RWPE1 (cell line): ENCODE measurements around the gene TYMP.

ENCODE experiments used
- CTCF ChIA-PET: fragments of 350-600 bp; sonication (Branson Sonifier 250); formaldehyde crosslinking; extraction: SDS; loops from one replicate; lab custom pipeline; 2021; lab: Yijun Ruan, JAX
- POLR2A ChIA-PET: fragments of 400-600 bp; formaldehyde crosslinking; extraction: SDS; loops from one replicate; lab custom pipeline; 2020; ENCODE audit warnings: antibody characterized with exemption; ENCODE audit not compliant: low non-redundant PET; lab: Yijun Ruan, JAX
- DNase-seq: peaks from one replicate; pipeline ENCODE4 v3.0.0; 2012; ENCODE audit warnings: low spot score
- H3K27ac ChIP-seq: fragments of 450-650 bp; 2 replicates; pipeline ENCODE4 v1.5.1; 2017
- TF ChIP-seq, protein P1 (sequence below): fragments of 450-650 bp; conservative IDR thresholded peaks from 2 replicates; pipeline ENCODE4 v1.5.1; 2017; ENCODE audit warnings: low read depth, mild to moderate bottlenecking

The TYMP gene

DNA sequence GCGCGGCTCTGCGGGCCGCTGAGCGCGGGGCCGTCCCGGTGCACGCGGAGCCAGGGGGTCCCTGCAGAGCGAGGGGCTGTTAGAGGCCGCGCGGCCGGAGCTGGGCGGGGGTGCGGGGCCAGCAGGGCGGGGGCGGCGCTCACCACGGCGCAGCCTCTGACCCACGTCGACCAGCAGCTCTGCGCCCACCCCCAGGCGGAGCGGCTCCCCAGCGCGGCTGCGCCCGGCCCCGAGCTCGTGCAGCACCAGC, 4.0 kb downstream of the TYMP start:
- TF ChIP-seq, protein P1, sequence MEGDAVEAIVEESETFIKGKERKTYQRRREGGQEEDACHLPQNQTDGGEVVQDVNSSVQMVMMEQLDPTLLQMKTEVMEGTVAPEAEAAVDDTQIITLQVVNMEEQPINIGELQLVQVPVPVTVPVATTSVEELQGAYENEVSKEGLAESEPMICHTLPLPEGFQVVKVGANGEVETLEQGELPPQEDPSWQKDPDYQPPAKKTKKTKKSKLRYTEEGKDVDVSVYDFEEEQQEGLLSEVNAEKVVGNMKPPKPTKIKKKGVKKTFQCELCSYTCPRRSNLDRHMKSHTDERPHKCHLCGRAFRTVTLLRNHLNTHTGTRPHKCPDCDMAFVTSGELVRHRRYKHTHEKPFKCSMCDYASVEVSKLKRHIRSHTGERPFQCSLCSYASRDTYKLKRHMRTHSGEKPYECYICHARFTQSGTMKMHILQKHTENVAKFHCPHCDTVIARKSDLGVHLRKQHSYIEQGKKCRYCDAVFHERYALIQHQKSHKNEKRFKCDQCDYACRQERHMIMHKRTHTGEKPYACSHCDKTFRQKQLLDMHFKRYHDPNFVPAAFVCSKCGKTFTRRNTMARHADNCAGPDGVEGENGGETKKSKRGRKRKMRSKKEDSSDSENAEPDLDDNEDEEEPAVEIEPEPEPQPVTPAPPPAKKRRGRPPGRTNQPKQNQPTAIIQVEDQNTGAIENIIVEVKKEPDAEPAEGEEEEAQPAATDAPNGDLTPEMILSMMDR, result no peak
- H3K27ac ChIP-seq, result peak overlapping the region; percentile 97
- no peak for DNase-seq
- ChIA-PET POLR2A (interaction anchor here (0.6 to 1.5 kb wide), 3 partner anchors 18 to 171 kb away, joined by 3 to 7 read pairs (median 5); partner anchors contain the start of genes LMF2, NCAPH2 and SYCE3), CTCF (interaction anchor here (0.5 to 1.4 kb wide), 7 partner anchors 19 to 95 kb away, joined by 3 to 5 read pairs (median 3); partner anchors contain the start of gene SYCE3)

DNA sequence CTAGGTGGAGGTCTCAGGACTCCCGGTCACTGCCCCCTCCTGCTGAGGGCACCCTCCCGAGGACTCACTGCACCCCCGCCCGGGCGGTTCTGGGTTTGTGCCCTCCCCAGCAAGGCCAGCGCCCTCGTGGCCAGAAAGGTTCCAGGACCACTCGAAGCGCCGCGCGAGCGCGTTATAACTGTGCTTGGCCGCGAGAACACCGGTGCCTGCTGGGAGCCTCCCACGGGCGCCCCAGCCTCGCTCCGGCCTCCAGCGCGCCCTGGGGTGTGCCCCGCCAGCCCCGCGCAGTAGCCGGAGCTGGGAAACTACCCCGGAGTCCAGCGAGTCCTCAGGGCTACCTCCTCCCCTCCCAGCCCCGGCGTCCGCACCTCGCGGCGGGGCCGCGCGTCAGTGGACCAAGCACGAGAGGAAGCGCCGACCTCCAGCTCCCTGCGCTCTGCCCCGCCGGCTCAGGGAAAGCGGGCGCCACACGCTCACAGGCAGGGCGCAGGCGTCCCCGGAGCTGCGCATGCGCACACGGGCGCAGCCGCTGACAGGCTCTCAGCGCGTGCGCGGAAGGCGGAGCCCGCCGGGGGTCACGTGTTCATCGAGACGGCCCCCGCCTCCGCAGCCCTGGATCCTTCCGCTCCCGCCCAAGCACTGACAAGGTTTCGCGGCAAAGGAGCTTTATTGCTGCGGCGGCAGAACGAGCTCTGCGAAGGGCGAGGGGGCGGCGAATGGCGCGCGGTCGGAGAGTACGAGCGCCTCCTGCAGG, 4.5 kb downstream of the TYMP start, which contains the start of gene SCO2:
TSS of gene SCO2 (minus strand) at position 495 of the 754 bp plus-strand sequence. CDS start 1,187 bp downstream, outside the sequence.
- peak; percentile 95 for DNase-seq
- peak within 1 kb of the TSS; percentile 97 for H3K27ac ChIP-seq
- TF ChIP-seq, protein P1, result no peak
- CTCF ChIA-PET, result interaction anchor here (0.5 to 1.4 kb wide), 7 partner anchors 19 to 96 kb away, joined by 3 to 5 read pairs (median 3); partner anchors contain the start of gene SYCE3
- POLR2A ChIA-PET, result interaction anchor here (0.6 to 1.5 kb wide), 3 partner anchors 18 to 171 kb away, joined by 3 to 7 read pairs (median 5); partner anchors contain the start of genes LMF2, NCAPH2 and SYCE3

DNA sequence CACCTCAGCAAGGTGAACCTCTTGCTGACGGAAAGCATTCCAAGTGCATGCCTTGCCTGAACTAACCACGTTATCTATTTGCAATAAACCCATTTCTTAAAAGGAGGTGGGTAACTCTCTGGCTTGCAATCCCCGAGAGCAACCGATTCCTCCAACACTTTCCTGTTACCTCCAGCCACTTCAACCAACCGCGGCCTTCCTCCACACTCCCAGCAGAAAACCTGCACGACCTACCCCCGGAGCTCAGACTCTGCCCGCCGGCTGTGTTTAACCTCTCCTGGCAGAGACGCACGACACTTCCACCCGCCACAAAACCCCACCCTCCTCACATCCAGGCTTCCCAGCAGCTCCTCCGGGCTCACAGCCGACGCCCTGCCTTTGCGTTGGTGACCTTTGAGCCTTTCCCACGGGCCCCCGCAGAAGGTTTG, 5.1 kb downstream of the TYMP start:
- peak overlapping the region; percentile 97 for H3K27ac ChIP-seq
- POLR2A ChIA-PET, result no interaction called here
- CTCF ChIA-PET, result no interaction called here
- DNase-seq, result no peak
- TF ChIP-seq, protein P1, result no peak

DNA sequence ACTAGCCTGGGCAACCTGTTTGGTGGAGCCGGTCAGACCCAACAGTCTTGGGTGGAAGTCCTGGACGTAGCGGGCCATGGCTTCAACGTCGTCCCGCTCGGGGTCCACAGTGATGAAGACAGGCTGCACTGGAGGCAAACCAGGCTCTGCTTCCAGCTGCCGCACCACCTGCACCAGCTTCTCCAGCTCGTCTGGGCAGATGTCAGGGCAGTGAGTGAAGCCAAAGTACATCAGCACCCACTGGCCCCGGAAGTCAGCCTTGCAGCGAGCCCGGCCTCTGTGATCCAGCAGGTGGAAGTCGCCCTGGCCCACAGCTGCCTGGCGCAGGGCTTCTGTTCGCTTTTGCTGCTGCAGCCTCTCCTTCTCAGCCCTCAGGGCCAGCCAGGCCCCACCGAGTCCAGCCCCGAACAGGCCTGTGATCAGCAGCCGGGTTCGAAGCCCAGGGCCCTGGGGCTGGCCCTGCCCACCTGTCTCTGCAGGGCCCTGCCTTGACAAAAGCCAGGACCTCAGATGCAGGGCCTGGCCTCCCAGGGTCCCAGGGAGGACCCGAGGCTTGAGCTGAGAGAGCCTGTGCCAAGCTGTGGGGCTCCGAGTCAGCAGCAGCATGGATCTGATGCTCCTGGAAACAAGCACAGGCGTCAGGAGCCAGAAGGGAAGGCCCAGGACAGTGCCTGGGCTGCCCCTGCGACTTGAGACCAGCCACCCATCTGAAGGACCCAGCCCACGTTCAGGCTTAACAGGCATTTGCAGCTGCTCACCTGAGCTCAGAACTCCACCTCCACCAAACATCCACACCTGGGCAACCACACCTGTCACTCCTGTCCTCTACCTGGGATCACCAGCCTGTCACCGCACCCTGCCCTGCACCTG, 5.8 kb downstream of the TYMP start:
- POLR2A ChIA-PET, result no interaction called here
- DNase-seq, result no peak
- H3K27ac ChIP-seq, result peak overlapping the region; percentile 97
- TF ChIP-seq, protein P1, result no peak
- CTCF ChIA-PET, result no interaction called here

DNA sequence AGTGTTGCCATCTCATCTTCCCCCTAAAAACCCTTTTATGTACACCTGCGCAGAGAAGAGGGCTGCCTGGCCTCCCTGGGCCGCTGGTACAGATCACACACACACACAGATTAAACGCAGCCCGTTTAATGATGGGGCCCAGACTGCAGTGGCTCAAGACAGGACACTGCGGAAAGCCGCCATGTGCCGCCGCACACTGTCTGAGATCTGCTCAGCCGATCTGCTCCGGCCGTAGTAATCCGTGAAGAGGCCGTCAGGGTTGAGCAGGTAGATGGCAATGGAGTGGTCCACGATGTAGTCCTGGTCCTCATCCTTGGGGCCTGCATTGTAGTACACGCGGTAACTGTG, 6.4 kb downstream of the TYMP start:
- ChIA-PET CTCF (no interaction called here), POLR2A (no interaction called here)
- H3K27ac ChIP-seq, result peak overlapping the region; percentile 97
- TF ChIP-seq, protein P1, result no peak
- DNase-seq, result no peak

DNA sequence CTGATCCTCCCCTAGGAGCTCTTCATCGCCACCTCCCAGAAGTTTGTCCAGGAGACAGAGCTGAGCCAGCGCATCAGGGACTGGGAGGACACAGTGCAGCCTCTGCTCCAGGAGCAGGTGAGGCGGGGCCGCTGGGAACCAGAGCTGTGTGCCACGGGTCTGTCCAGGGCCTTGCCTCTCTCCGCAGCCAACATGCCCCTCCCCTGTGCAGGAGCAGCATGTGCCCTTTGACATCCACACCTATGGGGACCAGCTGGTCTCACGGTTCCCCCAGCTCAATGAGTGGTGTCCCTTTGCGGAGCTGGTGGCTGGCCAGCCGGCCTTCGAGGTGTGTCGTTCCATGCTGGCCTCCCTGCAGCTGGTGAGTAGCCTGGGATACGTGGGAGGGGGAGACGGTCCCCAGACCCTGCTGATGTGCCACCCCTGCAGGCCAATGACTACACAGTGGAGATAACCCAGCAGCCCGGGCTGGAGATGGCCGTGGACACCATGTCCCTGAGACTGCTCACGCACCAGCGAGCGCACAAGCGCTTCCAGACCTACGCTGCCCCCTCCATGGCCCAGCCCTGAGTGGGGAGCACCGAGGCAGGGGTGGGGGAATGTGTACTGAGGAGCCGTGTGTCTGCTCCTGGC, 6.9 kb downstream of the TYMP start:
- DNase-seq, result no peak
- H3K27ac ChIP-seq, result peak overlapping the region; percentile 97
- TF ChIP-seq, protein P1, result no peak
- ChIA-PET POLR2A (no interaction called here), CTCF (no interaction called here)
